Tibial artery (tissue), 4 donors: ENCODE measurements around the gene STPG2.

Experiments used
- DNase-seq, 2 donors: peaks; one replicate each; pipeline ENCODE4 v3.0.0-alpha.2; 2019
- H3K27ac ChIP-seq, 2 donors: fragments of 200-600 bp; sonication (generic) in 1 of 2; 1 replicate in 1 of 2; 2 replicates in 1 of 2; pipeline ENCODE4 v1.5.1; 2018 to 2019; ENCODE audit warnings: mild to moderate bottlenecking in 1 of 2
- H3K27me3 ChIP-seq, 2 donors: fragments of 200-600 bp; sonication (generic) in 1 of 2; one replicate each; pipeline versions ENCODE4 v1.5.1 to v1.6.0; 2016 to 2019
- H3K36me3 ChIP-seq, 3 donors: fragments of 200-600 bp; sonication (generic) in 2 of 3; one replicate each; pipeline ENCODE4 v1.5.1; 2016 to 2019; ENCODE audit warnings: mild to moderate bottlenecking in 2 of 3
- H3K4me1 ChIP-seq, 4 donors: fragments of 200-600 bp; sonication (generic) in 2 of 4; 1 replicate in 3 of 4; 2 replicates in 1 of 4; pipeline ENCODE4 v1.5.1; 2016 to 2019
- H3K4me3 ChIP-seq, 2 donors: fragments of 200-600 bp; sonication (generic) in 1 of 2; 1 replicate in 1 of 2; 2 replicates in 1 of 2; pipeline ENCODE4 v1.5.1; 2018 to 2019; ENCODE audit warnings: mild to moderate bottlenecking in 2 of 2
- H3K9me3 ChIP-seq, 3 donors: fragments of 200-600 bp; sonication (generic) in 1 of 3; one replicate each; pipeline ENCODE4 v1.5.1; 2016 to 2019
- intact Hi-C: fragments of 100-400 bp; cut with DNase I; formaldehyde crosslinking; loops from one replicate; pipeline ENCODE4 v1.15.0; 2023; ENCODE audit warnings: low total_unique reads
- TF ChIP-seq, protein P1 (sequence below), 2 experiments: fragments of 200-600 bp in 1 of 2; fragments of 450-650 bp in 1 of 2; IDR thresholded peaks; one replicate each; pipeline ENCODE4 v1.5.1; 2017 to 2019; ENCODE audit warnings: antibody characterized with exemption in 2 of 2, mild to moderate bottlenecking in 1 of 2, moderate library complexity in 1 of 2

Gene STPG2

DNA sequence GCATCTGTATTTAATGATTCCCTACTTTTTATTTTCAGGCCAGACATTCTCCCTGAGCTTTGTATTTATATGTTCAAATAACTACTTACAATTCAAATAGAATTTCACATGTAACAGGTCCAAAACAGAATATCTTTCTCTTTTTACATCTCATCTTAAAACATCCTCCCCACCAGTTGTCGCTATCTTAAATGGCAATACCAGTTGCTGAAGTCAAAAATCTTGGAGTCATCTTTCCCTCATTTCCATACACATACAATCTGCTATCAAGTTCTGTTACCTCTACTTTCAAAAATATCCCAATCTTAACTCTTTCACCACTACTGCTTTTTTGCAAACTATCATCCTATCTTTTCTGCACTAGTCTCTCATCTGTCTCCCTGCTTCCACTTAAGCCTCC, 330.5 kb downstream of the STPG2 start:
- Histone ChIP-seq H3K27ac (no peak overlapping the region), H3K4me3 (no peak overlapping the region), H3K27me3 (no peaks in the 10 kb centered on the region), H3K9me3 (no peaks in the 10 kb centered on the region), H3K36me3 (no peaks in the 10 kb centered on the region), H3K4me1 (no peaks in the 10 kb centered on the region)
- DNase-seq = no peak
- TF ChIP-seq, protein P1, sequence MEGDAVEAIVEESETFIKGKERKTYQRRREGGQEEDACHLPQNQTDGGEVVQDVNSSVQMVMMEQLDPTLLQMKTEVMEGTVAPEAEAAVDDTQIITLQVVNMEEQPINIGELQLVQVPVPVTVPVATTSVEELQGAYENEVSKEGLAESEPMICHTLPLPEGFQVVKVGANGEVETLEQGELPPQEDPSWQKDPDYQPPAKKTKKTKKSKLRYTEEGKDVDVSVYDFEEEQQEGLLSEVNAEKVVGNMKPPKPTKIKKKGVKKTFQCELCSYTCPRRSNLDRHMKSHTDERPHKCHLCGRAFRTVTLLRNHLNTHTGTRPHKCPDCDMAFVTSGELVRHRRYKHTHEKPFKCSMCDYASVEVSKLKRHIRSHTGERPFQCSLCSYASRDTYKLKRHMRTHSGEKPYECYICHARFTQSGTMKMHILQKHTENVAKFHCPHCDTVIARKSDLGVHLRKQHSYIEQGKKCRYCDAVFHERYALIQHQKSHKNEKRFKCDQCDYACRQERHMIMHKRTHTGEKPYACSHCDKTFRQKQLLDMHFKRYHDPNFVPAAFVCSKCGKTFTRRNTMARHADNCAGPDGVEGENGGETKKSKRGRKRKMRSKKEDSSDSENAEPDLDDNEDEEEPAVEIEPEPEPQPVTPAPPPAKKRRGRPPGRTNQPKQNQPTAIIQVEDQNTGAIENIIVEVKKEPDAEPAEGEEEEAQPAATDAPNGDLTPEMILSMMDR (IDR thresholded peaks at IDR 0.05) = no peak
- intact Hi-C loops = no loop called here

DNA sequence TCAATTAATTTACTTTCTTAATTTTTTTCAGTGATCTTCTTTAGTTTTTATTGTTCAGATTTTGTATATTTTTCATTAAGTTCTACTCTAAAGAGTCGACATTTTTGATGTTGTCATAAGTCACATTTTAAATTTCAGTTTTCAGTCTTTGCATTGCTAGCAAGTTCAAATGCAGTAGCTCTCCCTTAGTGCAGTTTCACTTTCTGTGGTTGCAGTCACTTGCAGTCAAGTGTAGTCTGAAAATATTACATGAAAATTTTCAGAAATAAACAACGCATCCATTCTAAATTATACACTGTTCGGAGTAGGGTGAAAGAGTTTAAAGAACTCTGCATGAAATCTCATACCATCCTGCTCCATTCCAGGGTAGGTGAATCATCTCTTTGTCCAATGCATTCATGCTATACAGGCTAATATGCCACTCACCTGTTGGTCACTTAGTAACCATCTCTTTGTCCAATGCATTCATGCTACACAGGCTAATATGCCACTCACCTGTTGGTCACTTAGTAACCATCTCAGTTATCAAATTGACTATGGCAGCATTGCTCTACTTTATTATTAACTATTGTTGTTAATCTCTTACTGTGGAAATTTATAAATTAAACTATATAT, 356.9 kb downstream of the STPG2 start:
- Histone ChIP-seq H3K9me3 (no peaks in the 10 kb centered on the region), H3K4me3 (no peak overlapping the region), H3K27ac (no peak overlapping the region), H3K36me3 (no peaks in the 10 kb centered on the region), H3K27me3 (no peaks in the 10 kb centered on the region), H3K4me1 (no peaks in the 10 kb centered on the region)
- no peak for DNase-seq
- TF ChIP-seq, protein P1 (IDR thresholded peaks at IDR 0.05) = no peak
- intact Hi-C loops = no loop called here

DNA sequence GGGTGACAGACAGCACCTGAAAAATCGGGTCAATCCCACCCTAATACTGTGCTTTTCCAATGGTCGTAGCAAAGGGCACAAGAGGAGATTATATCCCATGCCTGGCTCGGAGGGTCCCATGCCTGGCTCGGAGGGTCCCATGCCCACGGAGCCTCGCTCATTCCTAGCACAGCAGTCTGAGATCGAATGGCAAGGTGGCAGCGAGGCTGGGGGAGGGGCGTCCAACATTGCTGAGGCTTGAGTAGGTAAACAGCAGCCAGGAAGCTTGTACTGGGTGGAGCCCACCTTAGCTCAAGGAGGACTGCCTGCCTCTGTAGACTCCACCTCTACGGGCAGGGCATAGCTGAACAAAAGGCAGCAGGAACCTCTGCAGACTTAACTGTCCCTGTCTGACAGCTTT, 365.1 kb downstream of the STPG2 start:
- Histone ChIP-seq H3K9me3 (no peaks in the 10 kb centered on the region), H3K4me1 (no peaks in the 10 kb centered on the region), H3K27ac (no peak overlapping the region), H3K36me3 (no peaks in the 10 kb centered on the region), H3K4me3 (no peak overlapping the region), H3K27me3 (no peaks in the 10 kb centered on the region)
- intact Hi-C loops = no loop called here
- TF ChIP-seq, protein P1 (IDR thresholded peaks at IDR 0.05) = no peak
- DNase-seq = no peak

DNA sequence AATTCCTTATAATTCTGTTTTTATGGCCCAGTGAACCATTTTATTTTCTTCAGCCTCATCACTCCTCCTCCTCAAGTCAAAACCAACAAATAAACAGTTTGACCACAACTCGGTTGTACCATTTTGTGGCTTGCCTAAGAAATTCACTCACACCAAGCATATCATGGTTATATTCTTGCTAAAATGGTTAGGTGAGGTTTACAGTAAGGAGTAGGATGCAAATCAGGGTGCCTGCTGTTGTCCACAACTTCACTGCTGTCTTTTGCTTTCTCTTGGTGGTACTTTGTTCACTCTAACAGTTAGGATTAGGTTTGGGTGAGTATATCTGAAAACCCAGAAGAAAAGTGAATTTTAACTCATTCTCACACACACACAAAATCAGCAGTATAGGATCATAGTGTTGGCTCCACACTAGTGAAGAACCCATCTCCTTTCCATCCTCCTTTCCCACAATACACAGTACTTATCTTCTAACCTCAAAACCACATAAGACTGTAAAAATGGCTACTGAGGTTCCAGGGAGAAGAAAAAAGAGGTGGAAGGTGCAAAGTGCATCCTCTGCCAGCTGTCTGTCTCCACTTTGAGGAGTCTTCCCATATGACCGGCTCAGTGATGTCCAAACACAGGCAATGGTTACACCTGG, 368.8 kb downstream of the STPG2 start:
- no peak overlapping the region for H3K27ac ChIP-seq
- TF ChIP-seq, protein P1 (IDR thresholded peaks at IDR 0.05) = no peak
- H3K9me3 ChIP-seq = no peaks in the 10 kb centered on the region
- intact Hi-C loops = no loop called here
- H3K27me3 ChIP-seq = no peaks in the 10 kb centered on the region
- H3K36me3 ChIP-seq = no peaks in the 10 kb centered on the region
- H3K4me3 ChIP-seq = no peak overlapping the region
- no peak for DNase-seq
- H3K4me1 ChIP-seq = no peaks in the 10 kb centered on the region

DNA sequence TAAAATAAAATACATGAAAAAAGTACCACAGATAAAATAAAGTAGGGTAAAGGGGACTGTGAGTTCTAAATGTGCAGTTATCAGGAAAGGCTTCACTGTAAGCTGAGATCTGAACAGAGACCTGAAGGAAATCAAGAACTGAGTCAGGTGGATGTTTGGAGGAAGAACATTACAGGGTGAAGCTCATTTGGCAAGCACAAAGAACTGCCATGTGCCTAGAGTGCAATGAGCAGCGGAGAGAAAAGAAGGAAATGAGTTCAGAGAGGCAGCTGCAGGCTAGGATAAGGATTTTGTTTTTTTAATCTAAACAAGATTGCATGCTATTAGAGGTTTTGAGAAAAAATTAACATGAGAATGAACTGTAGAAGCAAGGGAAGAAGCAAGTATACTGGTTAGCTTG, 373.1 kb downstream of the STPG2 start:
- Histone ChIP-seq H3K9me3 (no peaks in the 10 kb centered on the region), H3K27me3 (no peaks in the 10 kb centered on the region), H3K4me1 (no peaks in the 10 kb centered on the region), H3K4me3 (no peak overlapping the region), H3K27ac (no peak overlapping the region), H3K36me3 (no peaks in the 10 kb centered on the region)
- intact Hi-C loops = no loop called here
- DNase-seq = no peak
- TF ChIP-seq, protein P1 (IDR thresholded peaks at IDR 0.05) = no peak
